HG03045 (cell line): ENCODE data around the gene PFDN4.
"Not testable (repeated sequence)": the region's sequence is repeated elsewhere in the genome, so short reads cannot be mapped to it uniquely, and the experiment has no call there.

Experiments used
- ATAC-seq: cut with Tn5 transposase; IDR thresholded peaks from one replicate; pipeline ENCODE4 v1.9.1; 2021; ENCODE audit warnings: mild to moderate bottlenecking, moderate library complexity; ENCODE audit not compliant: unreplicated experiment

PFDN4 gene

GRCh38 chr20:54223285-54223684, 15.4 kb downstream of the PFDN4 start:
- no peak for ATAC-seq

- ATAC-seq: no peak
Measured at GRCh38 chr20:54223751-54224150, 15.9 kb downstream of the PFDN4 start.

DNA sequence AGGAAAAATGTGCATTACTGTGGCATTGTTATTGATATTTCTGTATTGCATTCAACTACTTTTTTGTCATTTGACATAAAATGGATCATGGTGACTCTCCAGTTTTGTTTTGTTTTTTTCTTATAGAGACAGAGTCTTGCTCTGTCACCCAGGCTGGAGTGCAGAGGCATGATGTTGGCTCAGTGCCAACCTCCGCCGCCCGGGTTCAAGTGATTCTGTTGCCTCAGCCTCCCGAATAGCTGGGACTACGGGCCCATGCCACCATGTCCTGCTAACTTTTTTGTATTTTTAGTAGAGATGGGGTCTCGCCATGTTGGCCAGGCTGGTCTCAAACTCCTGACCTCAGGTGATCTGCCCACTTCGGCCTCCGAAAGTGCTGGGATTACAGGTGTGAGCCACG, 16.8 kb downstream of the PFDN4 start:
- ATAC-seq: not testable (repeated sequence)

DNA sequence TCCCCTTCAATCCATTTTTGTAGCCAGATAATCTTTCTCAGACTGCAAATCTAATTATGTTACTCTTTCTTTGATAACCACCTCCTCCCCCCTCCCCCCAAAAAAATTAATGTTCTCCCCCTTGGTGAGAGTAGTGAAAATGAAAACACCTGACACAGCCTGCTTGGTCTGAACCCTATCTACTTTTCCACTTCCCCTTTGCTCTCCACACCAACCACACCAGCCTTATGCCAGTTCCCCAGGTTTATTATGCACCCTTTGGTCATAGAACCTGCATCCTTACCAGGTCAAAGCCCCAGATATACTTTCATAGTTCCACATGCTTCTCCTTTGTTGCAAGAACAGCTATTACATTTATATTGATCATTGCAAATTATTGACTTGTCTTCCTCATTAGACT, 19.4 kb downstream of the PFDN4 start:
- ATAC-seq: no peak

DNA sequence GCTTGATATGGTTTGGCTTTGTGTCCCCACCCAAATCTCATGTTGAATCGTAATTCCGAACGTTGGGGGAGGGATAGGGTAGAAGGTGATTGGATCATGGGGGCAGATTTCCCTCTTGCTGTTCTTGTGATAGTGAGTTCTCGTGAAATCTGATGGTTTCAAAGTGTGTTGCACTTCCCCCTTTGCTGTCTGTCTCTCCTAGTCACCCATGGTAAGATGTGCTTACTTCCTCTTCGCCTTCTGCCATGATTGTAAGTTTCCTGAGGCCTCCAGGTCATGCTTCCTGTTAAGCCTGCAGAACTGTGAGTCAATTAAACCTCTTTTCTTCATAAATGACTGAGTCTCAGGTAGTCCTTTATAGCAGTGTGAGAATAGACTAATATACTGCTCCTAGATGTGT, 19.9 kb downstream of the PFDN4 start:
- ATAC-seq: no peak

GRCh38 chr20:54228841-54229240, 21.0 kb downstream of the PFDN4 start:
- no peak for ATAC-seq

- ATAC-seq: no peak
Measured at GRCh38 chr20:54229566-54230160, 21.8 kb downstream of the PFDN4 start.

DNA sequence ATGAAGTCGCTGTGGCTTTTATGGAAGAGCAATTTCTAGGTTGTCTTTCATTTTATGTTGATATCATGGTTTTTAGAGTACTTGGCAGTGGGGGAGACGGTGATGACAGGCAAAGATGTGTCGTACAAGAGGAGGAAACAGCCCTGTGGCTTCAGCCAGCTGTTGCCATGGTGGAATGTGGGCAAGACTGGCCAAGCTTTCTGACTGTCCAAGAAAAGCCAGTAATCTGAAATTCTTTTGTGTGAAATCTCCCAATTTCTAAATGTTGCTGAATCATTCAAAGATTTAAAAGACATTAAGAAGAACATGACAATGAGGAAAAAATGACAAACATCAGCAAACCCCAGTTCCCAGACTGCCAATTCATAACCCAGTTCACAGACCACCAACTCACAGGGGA, 23.1 kb downstream of the PFDN4 start:
- ATAC-seq: no peak

DNA sequence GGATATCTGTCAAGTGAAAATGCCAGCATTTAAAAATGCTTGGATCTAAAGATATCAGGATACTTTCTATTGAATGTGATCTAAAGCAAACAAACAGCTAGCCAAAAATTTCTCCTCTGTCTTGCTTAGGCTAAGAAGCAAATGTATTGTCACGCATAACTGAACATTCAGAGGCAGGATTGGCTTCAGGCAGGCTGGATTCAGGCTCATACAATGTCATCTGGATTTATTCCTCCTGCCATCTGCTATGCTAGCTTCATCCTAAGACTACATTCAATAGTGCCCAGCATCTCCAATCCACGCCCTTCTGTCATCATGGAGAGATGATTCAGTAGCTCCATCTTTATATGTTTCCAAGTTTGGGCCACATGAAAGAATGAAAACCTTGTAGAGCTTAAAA, 27.1 kb downstream of the PFDN4 start:
- ATAC-seq: no peak

GRCh38 chr20:54237116-54237943, 29.4 kb downstream of the PFDN4 start:
- ATAC-seq: no peak

GRCh38 chr20:54244113-54244512, 36.2 kb downstream of the PFDN4 start:
- no peak for ATAC-seq

- ATAC-seq: not testable (repeated sequence)
Measured at GRCh38 chr20:54248705-54249104, 40.8 kb downstream of the PFDN4 start.

GRCh38 chr20:54250691-54251090, 42.8 kb downstream of the PFDN4 start:
- no peak for ATAC-seq

GRCh38 chr20:54251096-54251495, 43.2 kb downstream of the PFDN4 start:
- ATAC-seq: no peak

- no peak for ATAC-seq
Measured at GRCh38 chr20:54254596-54254995, 46.7 kb downstream of the PFDN4 start.

- no peak for ATAC-seq
Measured at GRCh38 chr20:54255157-54255556, 47.3 kb downstream of the PFDN4 start.

DNA sequence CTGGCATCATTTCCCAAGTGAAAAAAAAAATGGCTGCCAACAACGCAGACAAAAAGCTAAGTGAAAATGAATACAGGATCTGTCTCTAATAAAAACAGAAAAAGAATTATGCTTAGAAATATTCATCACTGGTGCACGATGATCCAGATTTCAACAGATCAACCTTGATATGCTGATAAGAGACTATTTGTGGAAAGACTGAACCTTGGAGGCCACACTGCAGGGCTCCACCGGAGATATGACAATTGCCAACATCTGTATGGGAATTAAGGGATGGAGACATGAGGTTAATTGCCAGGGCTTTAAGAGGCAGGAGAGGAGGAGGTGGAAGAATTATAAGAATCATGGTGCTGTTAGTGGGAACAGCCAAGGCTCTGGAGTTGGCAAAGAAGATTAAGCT, 48.3 kb downstream of the PFDN4 start:
- ATAC-seq: no peak

GRCh38 chr20:54257071-54257816, 49.4 kb downstream of the PFDN4 start:
- ATAC-seq: no peak

- ATAC-seq: no peak
Measured at GRCh38 chr20:54260116-54260515, 52.2 kb downstream of the PFDN4 start.

- no peak for ATAC-seq
Measured at GRCh38 chr20:54262671-54263070, 54.8 kb downstream of the PFDN4 start.

DNA sequence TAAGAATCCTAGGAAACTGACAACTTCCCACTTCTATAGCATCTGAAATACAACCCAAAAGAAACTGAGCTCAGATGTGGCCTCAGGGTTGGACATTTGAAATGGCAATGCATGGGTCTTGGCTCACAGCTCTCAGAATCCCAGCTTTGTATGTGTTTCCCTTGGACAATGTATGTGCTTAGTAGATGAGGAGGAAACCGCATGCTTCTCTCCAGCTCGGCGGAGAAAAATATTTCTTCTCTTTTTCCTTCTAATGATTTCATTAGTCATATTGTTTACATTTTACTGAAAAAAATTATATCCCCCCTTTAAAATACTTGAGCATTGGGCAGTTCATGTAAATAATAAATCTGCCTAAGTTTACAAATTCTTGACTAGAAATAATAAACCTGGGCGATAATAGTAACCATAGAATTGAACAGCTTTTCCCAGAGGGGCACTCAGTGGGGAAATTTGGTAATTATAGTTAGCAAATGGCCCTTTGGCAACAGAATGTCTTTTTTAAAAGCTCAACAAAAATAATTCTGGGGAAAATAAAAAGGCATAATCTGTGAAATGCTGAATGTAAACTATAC, 55.3 kb downstream of the PFDN4 start:
- no peak for ATAC-seq

- not testable (repeated sequence) for ATAC-seq
Measured at GRCh38 chr20:54265791-54266190, 57.9 kb downstream of the PFDN4 start.
